GM18868 (cell line): ENCODE measurements around the gene FAM20A.
"Not testable (repeated sequence)": the region's sequence is repeated elsewhere in the genome, so short reads cannot be mapped to it uniquely, and the experiment has no call there.

ENCODE experiments used
- ATAC-seq: cut with Tn5 transposase; IDR thresholded peaks from one replicate; pipeline ENCODE4 v1.9.1; 2021; ENCODE audit warnings: mild to moderate bottlenecking, moderate library complexity; ENCODE audit not compliant: unreplicated experiment

The FAM20A gene

GRCh38 chr17:68505951-68506350 lies 95.2 kb downstream of the FAM20A start:
- no peak for ATAC-seq

- no peak for ATAC-seq
Observed at GRCh38 chr17:68501074-68501473, 100.1 kb downstream of the FAM20A start.

GRCh38 chr17:68499587-68499986 lies 101.6 kb downstream of the FAM20A start:
- ATAC-seq: no peak

GRCh38 chr17:68498479-68499326 lies 102.5 kb downstream of the FAM20A start:
- peak; percentile 34 for ATAC-seq

GRCh38 chr17:68497885-68498319 lies 103.3 kb downstream of the FAM20A start:
- peak; percentile 96 for ATAC-seq

- ATAC-seq: no peak
Observed at GRCh38 chr17:68495081-68495480, 106.1 kb downstream of the FAM20A start.

- not testable (repeated sequence) for ATAC-seq
Observed at GRCh38 chr17:68492394-68493054, 108.6 kb downstream of the FAM20A start.

- no peak for ATAC-seq
Observed at GRCh38 chr17:68491381-68492231, 109.6 kb downstream of the FAM20A start.

GRCh38 chr17:68489919-68490318 lies 111.2 kb downstream of the FAM20A start:
- no peak for ATAC-seq
